GM23338 (cell line): ENCODE results near the gene PKD1L1. TPM values are rescaled to one million over a fixed set of nuclear protein-coding genes. Genes with fewer than 3 reads are reported as not detected.
"Not testable (repeated sequence)": the region's sequence is repeated elsewhere in the genome, so short reads cannot be mapped to it uniquely, and the experiment has no call there.

Experiments
- ATAC-seq: fragments of 200-7000 bp; cut with Tn5 transposase; 3 replicates; pipeline ENCODE4 v1.9.1; 2020
- DNase-seq: peaks from one replicate; pipeline ENCODE4 v3.0.0-alpha.2; 2015; ENCODE audit warnings: low spot score
- H2AFZ ChIP-seq: fragments of 200-600 bp; sonication (generic); 2 replicates; pipeline ENCODE4 v1.8.0; 2016; ENCODE audit warnings: antibody characterized with exemption, mild to moderate bottlenecking, moderate library complexity
- H3F3A ChIP-seq: fragments of 200-600 bp; sonication (generic); replicated peaks from 2 replicates; pipeline ENCODE4 v1.8.0; 2017; ENCODE audit warnings: antibody characterized with exemption, mixed run types, low read depth
- H3K27ac ChIP-seq: fragments of 200-600 bp; sonication (generic); 2 replicates; pipeline ENCODE4 v1.6.1; 2016; ENCODE audit warnings: low read depth
- H3K27me3 ChIP-seq: fragments of 200-600 bp; sonication (generic); 2 replicates; pipeline ENCODE4 v1.8.0; 2016; ENCODE audit warnings: mild to moderate bottlenecking, mixed run types, moderate library complexity; ENCODE audit not compliant: insufficient read depth
- H3K36me3 ChIP-seq: fragments of 200-600 bp; sonication (generic); 2 replicates; pipeline ENCODE4 v1.8.0; 2016; ENCODE audit warnings: mild to moderate bottlenecking; ENCODE audit not compliant: insufficient read depth
- H3K4me1 ChIP-seq: fragments of 200-600 bp; sonication (generic); 2 replicates; pipeline ENCODE4 v1.8.0; 2016; ENCODE audit warnings: mild to moderate bottlenecking, moderate library complexity; ENCODE audit not compliant: insufficient read depth
- H3K4me2 ChIP-seq: fragments of 200-600 bp; sonication (generic); 2 replicates; pipeline ENCODE4 v1.7.1; 2017; ENCODE audit warnings: mixed run types
- H3K4me3 ChIP-seq: fragments of 200-600 bp; sonication (generic); 2 replicates; pipeline ENCODE4 v1.6.1; 2016; ENCODE audit warnings: mixed run types
- H3K79me2 ChIP-seq: fragments of 200-600 bp; sonication (generic); replicated peaks from 2 replicates; pipeline ENCODE4 v1.8.0; 2017; ENCODE audit warnings: mild to moderate bottlenecking; ENCODE audit not compliant: insufficient read depth
- H3K9me2 ChIP-seq: fragments of 200-600 bp; sonication (generic); 2 replicates; pipeline ENCODE4 v1.8.0; 2017; ENCODE audit not compliant: insufficient read depth
- H4K20me1 ChIP-seq: fragments of 200-600 bp; sonication (generic); replicated peaks from 2 replicates; pipeline ENCODE4 v1.8.0; 2017; ENCODE audit warnings: mild to moderate bottlenecking; ENCODE audit not compliant: insufficient read depth
- H3K27ac Mint-ChIP-seq: 2 replicates; pipeline ENCODE4 v1.8.0; 2020; ENCODE audit warnings: inconsistent platforms, mild to moderate bottlenecking, moderate library complexity, mixed read lengths
- H3K27me3 Mint-ChIP-seq: 3 replicates; pipeline ENCODE4 v1.8.0; 2022; ENCODE audit warnings: low read depth, mild to moderate bottlenecking, moderate library complexity, mixed read lengths, inconsistent platforms; ENCODE audit not compliant: insufficient read depth, poor library complexity
- H3K36me3 Mint-ChIP-seq: 3 replicates; pipeline ENCODE4 v1.8.0; 2021; ENCODE audit warnings: low read depth, mild to moderate bottlenecking, inconsistent platforms, moderate library complexity, mixed read lengths
- H3K4me1 Mint-ChIP-seq: 3 replicates; pipeline ENCODE4 v1.8.0; 2020; ENCODE audit warnings: mild to moderate bottlenecking, inconsistent platforms, mixed read lengths
- H3K4me3 Mint-ChIP-seq: 3 replicates; pipeline ENCODE4 v1.8.0; 2021; ENCODE audit warnings: moderate library complexity, mild to moderate bottlenecking, inconsistent platforms, mixed read lengths
- H3K9me3 Mint-ChIP-seq: 3 replicates; pipeline ENCODE4 v1.8.0; 2020; ENCODE audit warnings: moderate library complexity, mild to moderate bottlenecking, inconsistent platforms, mixed read lengths
- CREB1 ChIP-seq: fragments of 250-450 bp; sonication (Bioruptor Pico); IDR thresholded peaks from 2 replicates; pipeline ENCODE4 v1.5.0; 2020; ENCODE audit warnings: low read depth, mild to moderate bottlenecking, moderate library complexity
- ETS1 ChIP-seq: IDR thresholded peaks from 2 replicates; pipeline ENCODE4 v1.6.1; 2016; ENCODE audit warnings: antibody characterized with exemption
- EZH2 ChIP-seq: fragments of 200-600 bp; sonication (generic); IDR thresholded peaks from one replicate; pipeline ENCODE4 v1.8.0; 2017; ENCODE audit warnings: antibody characterized with exemption, mild to moderate bottlenecking, low read depth; ENCODE audit not compliant: unreplicated experiment
- NANOG ChIP-seq: IDR thresholded peaks from 2 replicates; pipeline ENCODE4 v1.6.1; 2016; ENCODE audit warnings: antibody characterized with exemption, borderline replicate concordance
- POLR2AphosphoS5 ChIP-seq: IDR thresholded peaks from 2 replicates; pipeline ENCODE4 v1.6.1; 2016; ENCODE audit warnings: antibody characterized with exemption, low read depth
- REST ChIP-seq: IDR thresholded peaks from one replicate; pipeline ENCODE4 v1.6.1; 2018; ENCODE audit warnings: antibody characterized with exemption; ENCODE audit not compliant: unreplicated experiment
- STAT1 ChIP-seq: IDR thresholded peaks from one replicate; pipeline ENCODE4 v1.6.1; 2016; ENCODE audit warnings: antibody characterized with exemption; ENCODE audit not compliant: unreplicated experiment
- ZNF114 ChIP-seq: fragments of 250-450 bp; sonication (Bioruptor Pico); IDR thresholded peaks from 2 replicates; pipeline ENCODE4 v1.5.0; 2020; ENCODE audit warnings: mild to moderate bottlenecking, moderate library complexity
- ZNF331 ChIP-seq: fragments of 250-450 bp; sonication (Bioruptor Pico); IDR thresholded peaks from 2 replicates; pipeline ENCODE4 v1.5.0; 2020; ENCODE audit warnings: low read depth, mild to moderate bottlenecking, moderate library complexity
- ZNF462 ChIP-seq: fragments of 250-450 bp; sonication (Bioruptor Pico); IDR thresholded peaks from 2 replicates; pipeline ENCODE4 v1.5.0; 2020; ENCODE audit warnings: mild to moderate bottlenecking, moderate library complexity
- polyA plus RNA-seq: library from polyadenylated mRNA; unstranded; fragments of >200 nt; fragmentation: Nextera tagmentation; extraction: Ambion mirVana; gene quantifications from 2 replicates; pipeline ENCODE4 v1.2.1, GENCODE V29; 2016
- total RNA-seq: library from RNA; depleted of rRNA; stranded (reverse); fragments of >200 nt; shearing (Covaris generic); gene quantifications from 2 replicates; pipeline ENCODE4 v1.2.3, GENCODE V29; 2014

Gene PKD1L1
- total and polyA plus RNA-seq, 2 experiments from 2014 or later = 0.03 TPM; not detected in 1

- Mint-ChIP-seq H3K36me3 (peaks cover 9% of the 10 kb centered on the region), H3K4me1 (peaks cover 3% of the 10 kb centered on the region), H3K4me3 (no peak overlapping the region), H3K27ac (no peak overlapping the region), H3K9me3 (no peaks in the 10 kb centered on the region), H3K27me3 (peaks cover 6% of the 10 kb centered on the region)
- Histone ChIP-seq H3K27me3 (no peaks in the 10 kb centered on the region), H3K9me2 (no peaks in the 10 kb centered on the region), H3K79me2 (peaks cover 14% of the 10 kb centered on the region), H3K27ac (no peak overlapping the region), H4K20me1 (peaks cover 8% of the 10 kb centered on the region), H3K4me3 (no peak overlapping the region), H2AFZ (no peak overlapping the region), H3K4me1 (peaks cover 7% of the 10 kb centered on the region), H3K36me3 (peaks cover 10% of the 10 kb centered on the region; the same call in 1 of the 2 replicates), H3F3A (no peaks in the 10 kb centered on the region), H3K4me2 (no peak overlapping the region)
- DNase-seq (no peak), ATAC-seq (no peak)
- TF ChIP-seq ZNF331 (CRISPR knock-in tag) = no peak
- no peak for TF ChIP-seq ZNF114 (CRISPR knock-in tag)
- no peak for TF ChIP-seq EZH2
- no peak for TF ChIP-seq ZNF462 (CRISPR knock-in tag)
- TF ChIP-seq REST = no peak
- no peak for TF ChIP-seq CREB1 (CRISPR knock-in tag)
- no peak for TF ChIP-seq NANOG
- TF ChIP-seq ETS1 = no peak
- no peak for TF ChIP-seq STAT1
- no peak for TF ChIP-seq POLR2AphosphoS5
Measured at GRCh38 chr7:47982610-47983009, 34.3 kb upstream of the PKD1L1 start.

GRCh38 chr7:47980648-47981047 lies 32.4 kb upstream of the PKD1L1 start:
- H3K27ac Mint-ChIP-seq, H3K4me1 ChIP-seq, DNase-seq, H3K4me2 ChIP-seq, ATAC-seq, H3K27ac ChIP-seq, H3K27me3 ChIP-seq, H3K27me3 Mint-ChIP-seq, H3K9me2 ChIP-seq, H3K4me1 Mint-ChIP-seq, H4K20me1 ChIP-seq, H3K4me3 ChIP-seq, H3K4me3 Mint-ChIP-seq, H3K9me3 Mint-ChIP-seq, H2AFZ ChIP-seq, H3F3A ChIP-seq: not testable (repeated sequence)
- peaks cover 28% of the 10 kb centered on the region for H3K36me3 Mint-ChIP-seq
- Histone ChIP-seq H3K36me3 (peaks cover 28% of the 10 kb centered on the region), H3K79me2 (peaks cover 19% of the 10 kb centered on the region)
